CD14-positive monocyte (primary cell): ENCODE data around the gene SELENOF. TPM values are rescaled to one million over a fixed set of nuclear protein-coding genes. Genes with fewer than 3 reads are reported as not detected.

Experiments used
- DNase-seq, 3 donors: peaks; one replicate each; pipeline ENCODE4 v3.0.0-alpha.2; 2011 to 2022
- H2AFZ ChIP-seq: 2 replicates; pipeline ENCODE4 v1.6.0; 2012; ENCODE audit warnings: mild to moderate bottlenecking, low read depth, low read length, inconsistent platforms; ENCODE audit not compliant: insufficient read depth, poor library complexity, severe bottlenecking
- H3K27ac ChIP-seq, 2 donors: 1 replicate in 1 of 2; 2 replicates in 1 of 2; pipeline ENCODE4 v1.5.1; 2012 to 2013; ENCODE audit warnings: low read length in 2 of 2, control low read depth in 1 of 2, inconsistent platforms in 1 of 2, low read depth in 1 of 2, mild to moderate bottlenecking in 1 of 2
- H3K27me3 ChIP-seq, 2 donors: one replicate each; pipeline versions ENCODE4 v1.6.0 to v1.6.1; 2011 to 2013; ENCODE audit warnings: low read length in 2 of 2; ENCODE audit not compliant: control insufficient read depth in 2 of 2, insufficient read depth in 2 of 2
- H3K36me3 ChIP-seq, 2 donors: replicated peaks in 1 of 2; 1 replicate in 1 of 2; 2 replicates in 1 of 2; pipeline versions ENCODE4 v1.5.1 to v1.6.1; 2012 to 2013; ENCODE audit warnings: low read length in 2 of 2, control low read depth in 1 of 2, inconsistent platforms in 1 of 2, mild to moderate bottlenecking in 1 of 2; ENCODE audit not compliant: insufficient read depth in 2 of 2, control insufficient read depth in 1 of 2
- H3K4me1 ChIP-seq, 2 donors: 1 replicate in 1 of 2; 2 replicates in 1 of 2; pipeline versions ENCODE4 v1.5.1 to v1.6.1; 2012 to 2013; ENCODE audit warnings: low read length in 2 of 2, control low read depth in 1 of 2, inconsistent platforms in 1 of 2, mild to moderate bottlenecking in 1 of 2, moderate library complexity in 1 of 2; ENCODE audit not compliant: insufficient read depth in 2 of 2, control insufficient read depth in 1 of 2
- H3K4me2 ChIP-seq: replicated peaks from 2 replicates; pipeline ENCODE3; 2012; ENCODE audit warnings: low read length, moderate library complexity, mild to moderate bottlenecking; ENCODE audit not compliant: poor library complexity, severe bottlenecking; ENCODE audit errors: extremely low read depth
- H3K4me3 ChIP-seq, 3 experiments: fragments of 200-600 bp in 1 of 3; sonication (generic) in 1 of 3; replicated peaks in 1 of 3; 1 replicate in 2 of 3; 2 replicates in 1 of 3; pipeline ENCODE4 v1.5.1; 2011 to 2013; ENCODE audit warnings: low read length in 3 of 3, mild to moderate bottlenecking in 3 of 3, control low read depth in 2 of 3, low read depth in 2 of 3, inconsistent platforms in 1 of 3, moderate library complexity in 1 of 3
- H3K79me2 ChIP-seq: 2 replicates; pipeline ENCODE4 v1.6.0; 2012; ENCODE audit warnings: mild to moderate bottlenecking, control low read depth, inconsistent platforms, low read length, moderate library complexity; ENCODE audit not compliant: insufficient read depth
- H3K9ac ChIP-seq: 2 replicates; pipeline ENCODE4 v1.6.0; 2017; ENCODE audit warnings: low read length, mild to moderate bottlenecking; ENCODE audit not compliant: insufficient read depth, poor library complexity, severe bottlenecking
- H3K9me3 ChIP-seq, 2 donors: replicated peaks in 1 of 2; 1 replicate in 1 of 2; 2 replicates in 1 of 2; pipeline versions ENCODE4 v1.5.1 to v1.6.1; 2012 to 2013; ENCODE audit warnings: low read length in 2 of 2, control low read depth in 1 of 2; ENCODE audit not compliant: control insufficient read depth in 1 of 2, insufficient read depth in 1 of 2
- H4K20me1 ChIP-seq: 2 replicates; pipeline ENCODE4 v1.6.0; 2012; ENCODE audit warnings: mild to moderate bottlenecking, low read length, control low read depth, moderate library complexity; ENCODE audit not compliant: insufficient read depth
- H3K27ac Mint-ChIP-seq, 7 donors: one replicate each; pipeline ENCODE4 v1.8.0; 2020; ENCODE audit warnings: mild to moderate bottlenecking in 7 of 7, mixed read lengths in 7 of 7, moderate library complexity in 6 of 7, inconsistent platforms in 2 of 7
- H3K27me3 Mint-ChIP-seq, 3 donors: one replicate each; pipeline ENCODE4 v1.8.0; 2021 to 2022; ENCODE audit warnings: low read depth in 3 of 3, mild to moderate bottlenecking in 3 of 3, mixed read lengths in 3 of 3, moderate library complexity in 3 of 3, inconsistent platforms in 1 of 3
- H3K36me3 Mint-ChIP-seq, 2 donors: one replicate each; pipeline ENCODE4 v1.8.0; 2020; ENCODE audit warnings: mixed read lengths in 2 of 2, inconsistent platforms in 1 of 2, mild to moderate bottlenecking in 1 of 2
- H3K4me1 Mint-ChIP-seq: one replicate; pipeline ENCODE4 v1.8.0; 2020; ENCODE audit warnings: mild to moderate bottlenecking, mixed read lengths
- H3K4me3 Mint-ChIP-seq, 2 donors: one replicate each; pipeline ENCODE4 v1.8.0; 2020; ENCODE audit warnings: mild to moderate bottlenecking in 2 of 2, mixed read lengths in 2 of 2, moderate library complexity in 1 of 2
- H3K9me3 Mint-ChIP-seq, 7 donors: one replicate each; pipeline ENCODE4 v1.8.0; 2020 to 2022; ENCODE audit warnings: mixed read lengths in 7 of 7, mild to moderate bottlenecking in 6 of 7, moderate library complexity in 6 of 7, inconsistent platforms in 2 of 7
- CTCF ChIP-seq: fragments of 200-600 bp; IDR thresholded peaks from one replicate; pipeline ENCODE4 v1.8.0; 2022; ENCODE audit warnings: antibody characterized with exemption, mild to moderate bottlenecking
- WGBS: methylation state at CpG from one replicate; pipeline ENCODE4 v1.1.5; 2013; ENCODE audit warnings: missing lambda C conversion rate; ENCODE audit not compliant: insufficient coverage; 5-methylcytosine and 5-hydroxymethylcytosine counted together
- intact Hi-C, 2 donors: fragments of 100-400 bp; cut with micrococcal nuclease; formaldehyde crosslinking; loops; one replicate each; pipeline versions ENCODE4 v1.15.0 to v1.15.1; 2023
- polyA plus RNA-seq, 3 donors: library from polyadenylated mRNA; depleted of rRNA in 1 of 3; unstranded in 2 of 3; stranded (reverse) in 1 of 3; fragments of 300-500 nt in 2 of 3; fragments of >200 nt in 1 of 3; fragmentation: Illumina TruSeq in 2 of 3; gene quantifications; 1 replicate in 2 of 3; 2 replicates in 1 of 3; pipeline ENCODE4 v1.2.3, GENCODE V29; 2012 to 2021

SELENOF gene
- polyA plus RNA-seq, 3 donors: 111 to 357 (median 339) TPM

- Histone ChIP-seq H3K4me1 (no peaks in the 10 kb centered on the region), H3K4me3 (no peak overlapping the region), H2AFZ (no peak overlapping the region), H4K20me1 (no peaks in the 10 kb centered on the region), H3K36me3 (no peaks in the 10 kb centered on the region), H3K9me3 (no peaks in the 10 kb centered on the region), H3K27me3 (no peaks in the 10 kb centered on the region), H3K4me2 (no peak overlapping the region), H3K9ac (no peak overlapping the region), H3K27ac (no peak overlapping the region), H3K79me2 (no peaks in the 10 kb centered on the region)
- DNase-seq: no peak
- no CpG with 5 or more reads among the region's 3 CpGs for WGBS
- intact Hi-C loops: no loop called here
- no peaks in the 10 kb centered on the region for H3K36me3 Mint-ChIP-seq
- H3K27me3 Mint-ChIP-seq: peaks cover 0 to 3% (median 0%) of the 10 kb centered on the region in 3 donors
- no peak overlapping the region for H3K27ac Mint-ChIP-seq
- H3K4me1 Mint-ChIP-seq: peaks cover 4% of the 10 kb centered on the region
- H3K9me3 Mint-ChIP-seq: no peaks in the 10 kb centered on the region
- no peak for TF ChIP-seq CTCF
- no peak overlapping the region for H3K4me3 Mint-ChIP-seq
These were observed 25.5 kb upstream of the SELENOF start for GRCh38 chr1:86939406-86939805.

GRCh38 chr1:86938855-86939254 is 24.9 kb upstream of the SELENOF start:
- TF ChIP-seq CTCF: no peak
- no peaks in the 10 kb centered on the region for H4K20me1 ChIP-seq
- intact Hi-C loops: no loop called here
- no peaks in the 10 kb centered on the region for H3K79me2 ChIP-seq
- H3K27ac Mint-ChIP-seq: no peak overlapping the region
- H3K27me3 Mint-ChIP-seq: peaks cover 0 to 3% (median 0%) of the 10 kb centered on the region in 3 donors
- H3K9me3 Mint-ChIP-seq: no peaks in the 10 kb centered on the region
- no peak overlapping the region for H3K4me3 Mint-ChIP-seq
- H3K4me1 Mint-ChIP-seq: peaks cover 4% of the 10 kb centered on the region
- no peaks in the 10 kb centered on the region for H3K4me1 ChIP-seq
- H2AFZ ChIP-seq: no peak overlapping the region
- no peak overlapping the region for H3K9ac ChIP-seq
- H3K36me3 ChIP-seq: no peaks in the 10 kb centered on the region
- H3K4me3 ChIP-seq: no peak overlapping the region
- no peaks in the 10 kb centered on the region for H3K36me3 Mint-ChIP-seq
- WGBS: no CpG with 5 or more reads among the region's 2 CpGs
- H3K9me3 ChIP-seq: no peaks in the 10 kb centered on the region
- H3K27me3 ChIP-seq: no peaks in the 10 kb centered on the region
- H3K27ac ChIP-seq: no peak overlapping the region
- DNase-seq: no peak
- no peak overlapping the region for H3K4me2 ChIP-seq
